ENCODE results near the gene CDH20. TPM values are rescaled to one million over a fixed set of nuclear protein-coding genes. Genes with fewer than 3 reads are reported as not detected.

CDH20 gene
- total and polyA plus RNA-seq, 2 experiments from 2014 or later: 1.3 to 3.6 TPM

DNA sequence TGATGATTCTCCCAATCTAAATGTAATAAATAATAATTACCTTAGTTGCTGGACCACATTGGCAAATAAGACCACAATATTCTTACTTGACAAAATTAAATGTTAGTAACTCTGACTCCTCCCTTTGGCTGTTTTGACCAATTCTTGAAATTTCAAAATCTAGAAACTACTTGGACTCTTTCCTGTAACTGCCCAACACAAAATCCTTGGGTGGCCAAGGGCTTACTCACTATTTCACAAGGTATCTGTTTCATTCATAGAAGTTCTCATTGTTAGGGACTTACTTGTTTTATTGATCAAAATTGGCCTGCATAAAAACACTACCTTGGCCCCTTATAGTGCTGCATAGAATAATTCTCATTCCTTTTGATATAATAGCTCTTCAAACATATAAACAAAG lies 19.4 kb downstream of the CDH20 start:
- no peak overlapping the region for H3K4me3 ChIP-seq
- no peaks in the 10 kb centered on the region for H3K79me2 ChIP-seq
- H3K4me2 ChIP-seq: no peak overlapping the region
- DNase-seq (ENCODE audit: low spot score): no peak
- TF ChIP-seq EZH2 (IDR thresholded peaks at IDR 0.05; ENCODE audit: borderline replicate concordance) (no peak), EZH2phosphoT487 (IDR thresholded peaks at IDR 0.05; ENCODE audit: low read depth, severe bottlenecking, unreplicated experiment) (no peak)
- TF ChIP-seq, protein P1, sequence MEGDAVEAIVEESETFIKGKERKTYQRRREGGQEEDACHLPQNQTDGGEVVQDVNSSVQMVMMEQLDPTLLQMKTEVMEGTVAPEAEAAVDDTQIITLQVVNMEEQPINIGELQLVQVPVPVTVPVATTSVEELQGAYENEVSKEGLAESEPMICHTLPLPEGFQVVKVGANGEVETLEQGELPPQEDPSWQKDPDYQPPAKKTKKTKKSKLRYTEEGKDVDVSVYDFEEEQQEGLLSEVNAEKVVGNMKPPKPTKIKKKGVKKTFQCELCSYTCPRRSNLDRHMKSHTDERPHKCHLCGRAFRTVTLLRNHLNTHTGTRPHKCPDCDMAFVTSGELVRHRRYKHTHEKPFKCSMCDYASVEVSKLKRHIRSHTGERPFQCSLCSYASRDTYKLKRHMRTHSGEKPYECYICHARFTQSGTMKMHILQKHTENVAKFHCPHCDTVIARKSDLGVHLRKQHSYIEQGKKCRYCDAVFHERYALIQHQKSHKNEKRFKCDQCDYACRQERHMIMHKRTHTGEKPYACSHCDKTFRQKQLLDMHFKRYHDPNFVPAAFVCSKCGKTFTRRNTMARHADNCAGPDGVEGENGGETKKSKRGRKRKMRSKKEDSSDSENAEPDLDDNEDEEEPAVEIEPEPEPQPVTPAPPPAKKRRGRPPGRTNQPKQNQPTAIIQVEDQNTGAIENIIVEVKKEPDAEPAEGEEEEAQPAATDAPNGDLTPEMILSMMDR (IDR thresholded peaks at IDR 0.05; ENCODE audit: poor library complexity): no peak
- H3K9me3 ChIP-seq (ENCODE audit: low read depth): no peaks in the 10 kb centered on the region
- H3K36me3 ChIP-seq (replicated peaks; ENCODE audit: insufficient read depth, low read depth): no peaks in the 10 kb centered on the region
- no peaks in the 10 kb centered on the region for H4K20me1 ChIP-seq (ENCODE audit: insufficient read depth, poor library complexity, severe bottlenecking)
- no peak overlapping the region for H3K27ac ChIP-seq
- H3K27me3 ChIP-seq: no peaks in the 10 kb centered on the region
- no peaks in the 10 kb centered on the region for H3K4me1 ChIP-seq (ENCODE audit: insufficient read depth)
- H2AFZ ChIP-seq: no peak overlapping the region
- no peaks in the 10 kb centered on the region for H3K9me2 ChIP-seq (replicated peaks; ENCODE audit: insufficient read depth)

DNA sequence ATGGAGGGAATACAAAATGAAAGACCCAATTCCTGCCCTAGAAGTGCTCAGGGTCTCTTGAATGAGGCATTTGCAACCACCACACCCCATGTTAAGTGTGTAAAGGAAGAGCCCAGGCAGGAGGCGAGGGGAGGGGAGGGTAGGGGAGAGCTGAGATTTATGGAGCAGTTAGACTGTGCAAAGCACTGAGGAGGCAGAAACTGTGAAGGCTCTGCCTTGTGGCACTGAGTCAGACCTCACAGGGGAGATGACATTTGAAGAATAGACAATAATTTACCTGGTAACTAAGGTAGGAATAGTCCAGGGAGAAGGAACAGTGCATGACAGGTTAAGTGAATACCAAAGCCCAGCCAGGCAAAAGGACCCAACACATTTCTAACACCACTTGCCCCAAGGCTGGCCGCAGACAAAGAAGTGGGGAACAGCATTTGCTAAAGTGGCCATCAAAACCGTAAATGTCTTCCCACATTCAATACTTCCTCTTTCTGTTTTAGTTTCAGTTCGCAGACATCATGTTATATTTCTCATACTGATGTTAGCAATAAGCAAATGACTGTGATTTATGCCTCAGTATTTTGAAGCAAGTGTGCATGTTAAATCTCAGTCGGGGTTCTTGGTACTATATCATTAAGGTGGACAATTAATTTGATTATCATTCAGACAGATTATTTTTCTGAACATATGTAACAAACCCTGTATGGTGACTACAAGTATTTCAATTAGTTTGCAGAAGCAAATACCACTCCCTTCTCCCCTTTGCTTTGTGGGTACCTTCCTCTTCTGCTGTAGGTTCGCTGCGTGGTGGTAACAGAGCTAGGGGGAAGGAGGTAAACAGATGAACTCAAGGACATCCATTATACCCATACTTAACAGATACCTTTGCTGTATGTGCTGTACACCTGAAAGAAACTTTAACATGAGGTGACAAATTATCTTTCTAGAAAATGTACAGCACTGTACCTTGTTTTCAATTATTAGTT lies 27.5 kb downstream of the CDH20 start:
- H3K36me3 ChIP-seq (replicated peaks; ENCODE audit: insufficient read depth, low read depth): no peaks in the 10 kb centered on the region
- H3K27me3 ChIP-seq: no peaks in the 10 kb centered on the region
- no peaks in the 10 kb centered on the region for H4K20me1 ChIP-seq (ENCODE audit: insufficient read depth, poor library complexity, severe bottlenecking)
- no peak overlapping the region for H3K4me3 ChIP-seq
- H3K79me2 ChIP-seq: no peaks in the 10 kb centered on the region
- no peaks in the 10 kb centered on the region for H3K9me2 ChIP-seq (replicated peaks; ENCODE audit: insufficient read depth)
- no peak for DNase-seq (ENCODE audit: low spot score)
- no peak overlapping the region for H3K4me2 ChIP-seq
- no peaks in the 10 kb centered on the region for H3K9me3 ChIP-seq (ENCODE audit: low read depth)
- no peak overlapping the region for H3K27ac ChIP-seq
- H3K4me1 ChIP-seq (ENCODE audit: insufficient read depth): no peaks in the 10 kb centered on the region
- no peak for TF ChIP-seq EZH2 (IDR thresholded peaks at IDR 0.05; ENCODE audit: borderline replicate concordance)
- no peak for TF ChIP-seq EZH2phosphoT487 (IDR thresholded peaks at IDR 0.05; ENCODE audit: low read depth, severe bottlenecking, unreplicated experiment)
- TF ChIP-seq, protein P1 (IDR thresholded peaks at IDR 0.05; ENCODE audit: poor library complexity): no peak
- WGBS (ENCODE audit: low lambda C conversion rate, missing lambda C conversion rate): 84% methylated on average over 6 of the region's 7 CpGs
- no peak overlapping the region for H2AFZ ChIP-seq

DNA sequence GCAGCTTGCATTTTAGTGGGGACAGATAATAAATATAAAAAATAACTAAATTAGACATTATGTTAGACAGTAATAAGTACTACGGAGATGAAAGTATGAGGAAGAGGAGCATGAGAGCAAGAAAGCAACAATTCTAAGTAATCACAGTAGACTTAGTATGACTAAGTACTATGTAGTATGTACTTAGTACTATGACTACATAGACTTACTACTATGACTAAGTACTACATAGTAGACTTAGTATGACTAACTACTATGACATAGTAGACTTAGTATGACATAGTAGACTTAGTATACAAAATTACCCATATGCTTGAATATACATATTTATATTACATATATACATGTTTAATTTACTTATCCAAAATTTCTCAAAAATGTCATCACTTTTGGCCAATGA lies 29.3 kb downstream of the CDH20 start:
- H3K36me3 ChIP-seq (replicated peaks; ENCODE audit: insufficient read depth, low read depth): no peaks in the 10 kb centered on the region
- no peaks in the 10 kb centered on the region for H3K9me2 ChIP-seq (replicated peaks; ENCODE audit: insufficient read depth)
- H3K4me1 ChIP-seq (ENCODE audit: insufficient read depth): no peaks in the 10 kb centered on the region
- no peaks in the 10 kb centered on the region for H3K27me3 ChIP-seq
- 100% methylated on average over 1 of the region's 1 CpG for whole genome bisulfite sequencing (ENCODE audit: low lambda C conversion rate, missing lambda C conversion rate)
- DNase-seq (ENCODE audit: low spot score): no peak
- no peaks in the 10 kb centered on the region for H3K79me2 ChIP-seq
- TF ChIP-seq EZH2phosphoT487 (IDR thresholded peaks at IDR 0.05; ENCODE audit: low read depth, severe bottlenecking, unreplicated experiment) (no peak), EZH2 (IDR thresholded peaks at IDR 0.05; ENCODE audit: borderline replicate concordance) (no peak)
- no peak overlapping the region for H2AFZ ChIP-seq
- H3K27ac ChIP-seq: no peak overlapping the region
- no peak overlapping the region for H3K4me3 ChIP-seq
- H3K9me3 ChIP-seq (ENCODE audit: low read depth): no peaks in the 10 kb centered on the region
- H3K4me2 ChIP-seq: no peak overlapping the region
- no peaks in the 10 kb centered on the region for H4K20me1 ChIP-seq (ENCODE audit: insufficient read depth, poor library complexity, severe bottlenecking)

DNA sequence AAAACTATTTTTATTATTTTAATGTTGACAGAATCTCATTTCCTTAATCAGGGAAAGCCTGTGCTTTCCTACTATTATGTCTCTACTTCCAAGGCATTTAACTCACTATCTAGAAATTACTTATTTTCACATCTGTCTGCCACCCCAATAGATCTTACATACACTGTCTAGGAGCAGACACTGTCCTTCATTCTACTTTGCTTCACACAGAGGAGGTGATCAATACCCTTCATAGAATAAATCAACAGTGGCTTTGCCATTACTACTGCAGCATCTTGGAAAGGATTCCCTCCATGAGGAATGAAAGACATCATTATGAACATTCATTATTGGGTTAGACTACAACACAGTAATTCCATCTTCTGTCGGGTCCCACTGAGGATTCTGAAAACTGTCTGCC lies 31.7 kb downstream of the CDH20 start:
- Histone ChIP-seq H3K79me2 (no peaks in the 10 kb centered on the region), H3K27ac (no peak overlapping the region), H3K4me2 (no peak overlapping the region), H3K4me3 (no peak overlapping the region), H3K9me3 (ENCODE audit: low read depth) (no peaks in the 10 kb centered on the region), H3K9me2 (replicated peaks; ENCODE audit: insufficient read depth) (no peaks in the 10 kb centered on the region), H2AFZ (no peak overlapping the region), H3K36me3 (replicated peaks; ENCODE audit: insufficient read depth, low read depth) (no peaks in the 10 kb centered on the region), H3K4me1 (ENCODE audit: insufficient read depth) (no peaks in the 10 kb centered on the region), H4K20me1 (ENCODE audit: insufficient read depth, poor library complexity, severe bottlenecking) (no peaks in the 10 kb centered on the region), H3K27me3 (no peaks in the 10 kb centered on the region)
- DNase-seq (ENCODE audit: low spot score): no peak
- 83% methylated on average over 1 of the region's 1 CpG for WGBS (ENCODE audit: low lambda C conversion rate, missing lambda C conversion rate)
- TF ChIP-seq EZH2 (IDR thresholded peaks at IDR 0.05; ENCODE audit: borderline replicate concordance): no peak
- TF ChIP-seq EZH2phosphoT487 (IDR thresholded peaks at IDR 0.05; ENCODE audit: low read depth, severe bottlenecking, unreplicated experiment): no peak
- TF ChIP-seq, protein P1 (IDR thresholded peaks at IDR 0.05; ENCODE audit: poor library complexity): no peak

Measured in hepatocyte (in vitro differentiated cells).